DMS 273 (cell line): ENCODE data around the gene NRSN1.
A peak's percentile ranks its signal among the peaks of the same experiment; 100 is the strongest.

Experiments
- DNase-seq: peaks from one replicate; lab custom pipeline; 2025; ENCODE audit not compliant: unreplicated experiment; lab: John Stamatoyannopoulos, UW

Gene NRSN1, protein sequence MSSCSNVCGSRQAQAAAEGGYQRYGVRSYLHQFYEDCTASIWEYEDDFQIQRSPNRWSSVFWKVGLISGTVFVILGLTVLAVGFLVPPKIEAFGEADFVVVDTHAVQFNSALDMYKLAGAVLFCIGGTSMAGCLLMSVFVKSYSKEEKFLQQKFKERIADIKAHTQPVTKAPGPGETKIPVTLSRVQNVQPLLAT

DNA sequence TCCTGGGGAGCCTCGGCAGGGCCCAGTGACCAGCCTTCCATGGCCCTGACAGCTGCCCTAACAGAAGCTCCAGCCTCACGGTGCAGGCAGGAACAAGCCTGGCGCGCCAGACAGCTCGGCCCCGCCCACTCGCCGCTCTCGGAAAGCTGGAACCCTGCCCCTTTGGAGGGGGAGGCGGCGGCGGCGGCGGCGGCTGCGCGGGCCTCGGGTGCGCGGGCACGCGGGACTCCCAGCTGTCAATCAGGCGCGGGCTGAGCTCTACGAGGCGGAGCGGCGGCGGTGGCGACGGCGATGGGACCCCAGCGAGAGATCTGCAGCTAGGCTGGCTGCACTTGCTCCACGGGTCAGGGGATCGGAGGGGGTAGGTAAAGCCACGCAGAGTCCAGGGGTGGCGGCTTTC lies at the start of gene NRSN1:
TSS of gene NRSN1 (plus strand) at position 236 of the 400 bp plus-strand sequence. CDS start 8,113 bp downstream, outside the sequence.
- DNase-seq: peak; percentile 93

DNA sequence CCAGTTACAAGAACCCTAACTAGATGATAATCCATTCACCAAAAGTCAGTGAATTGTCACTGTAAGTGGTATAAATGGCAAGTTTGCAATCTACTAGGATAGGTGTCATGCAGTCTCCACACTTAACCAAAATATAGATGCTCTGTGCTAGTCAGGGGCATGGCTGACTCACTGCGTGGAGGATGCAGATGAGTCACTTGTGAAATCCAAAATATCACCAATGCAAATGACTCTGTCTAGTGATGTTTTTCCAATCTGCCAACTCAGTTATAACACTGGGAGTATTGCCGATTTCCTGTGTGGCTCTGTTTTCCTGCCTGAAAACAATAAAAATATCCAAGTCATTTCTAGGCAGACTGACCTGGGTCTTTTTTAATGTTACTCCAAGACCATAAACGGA lies 47.8 kb upstream of the NRSN1 start:
- DNase-seq: peak; percentile 77

DNA sequence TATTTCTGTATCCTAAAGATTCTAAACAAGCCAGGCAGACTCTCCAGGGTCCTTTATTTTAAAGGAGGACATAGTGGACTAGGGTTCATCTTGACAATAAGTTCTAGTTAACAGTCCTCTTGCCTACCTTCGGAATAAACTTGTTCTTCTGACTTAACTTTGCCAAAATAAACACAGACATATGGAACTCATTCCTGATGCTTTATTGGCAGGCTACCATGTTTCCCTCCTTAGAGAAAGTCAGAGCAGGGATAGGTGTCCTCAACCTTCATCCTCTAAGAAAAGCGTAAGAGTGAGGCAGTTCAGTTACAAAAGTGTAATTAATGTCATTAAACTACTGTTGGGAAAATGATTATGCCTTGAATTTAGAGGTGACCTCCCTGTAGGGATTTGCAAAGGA lies 46.9 kb upstream of the NRSN1 start:
- peak; percentile 90 for DNase-seq

DNA sequence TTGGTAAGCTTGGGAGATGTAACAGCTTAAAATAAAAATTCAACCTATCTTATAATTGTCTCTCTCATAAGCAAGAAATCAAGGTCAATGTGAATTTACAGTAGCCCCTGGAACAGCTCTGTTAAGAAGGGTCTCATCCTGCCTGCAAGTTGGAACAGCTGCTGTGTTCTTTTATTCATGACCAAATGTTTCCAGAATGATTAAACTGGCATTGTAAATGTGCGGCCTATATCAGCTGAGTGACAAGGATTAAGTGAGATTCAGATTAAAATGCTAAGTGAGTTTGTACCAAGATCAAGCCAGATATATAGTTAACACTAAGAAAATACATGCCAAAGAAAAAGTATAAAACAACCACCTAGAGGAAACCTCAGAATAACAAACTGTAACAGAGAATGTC lies 45.3 kb upstream of the NRSN1 start:
- peak; percentile 86 for DNase-seq

DNA sequence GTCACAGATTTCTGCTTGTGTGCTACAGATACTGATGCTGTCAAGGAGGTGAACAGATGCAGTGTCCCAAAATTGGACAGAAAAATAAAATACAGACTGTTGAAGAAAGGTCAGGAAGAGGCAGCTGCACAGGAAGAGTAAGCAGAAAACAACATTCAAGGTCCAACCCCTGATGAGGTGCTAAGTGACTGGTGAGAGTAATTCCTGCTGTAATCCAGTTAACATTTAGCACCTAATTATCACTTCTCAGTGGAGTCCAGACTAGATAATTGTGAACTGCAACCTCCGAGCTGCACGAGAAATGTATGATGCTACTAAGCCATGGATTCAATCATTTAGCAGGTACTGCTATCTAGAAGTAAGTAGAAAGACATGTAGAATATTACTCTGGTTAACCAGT lies 36.3 kb upstream of the NRSN1 start:
- no peak for DNase-seq

DNA sequence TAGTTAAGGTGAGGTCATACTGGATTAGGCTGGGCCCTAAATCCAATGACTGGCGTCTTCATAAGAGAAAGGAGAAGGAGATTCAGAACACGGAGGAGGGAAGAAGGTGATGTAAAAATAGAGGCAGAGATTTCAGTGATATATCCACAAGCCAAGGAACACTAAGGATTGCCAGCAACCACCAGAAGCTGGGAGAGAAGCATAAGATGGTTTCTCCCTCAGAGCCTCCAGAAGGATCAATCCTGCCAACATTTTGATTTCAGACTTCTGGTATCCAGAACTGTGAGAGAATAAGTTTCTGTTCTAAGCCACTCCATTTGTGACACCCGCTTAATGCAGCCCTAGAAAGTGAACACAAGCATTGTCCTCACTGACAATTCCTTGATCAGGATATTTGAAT lies 33.6 kb upstream of the NRSN1 start:
- DNase-seq: no peak

DNA sequence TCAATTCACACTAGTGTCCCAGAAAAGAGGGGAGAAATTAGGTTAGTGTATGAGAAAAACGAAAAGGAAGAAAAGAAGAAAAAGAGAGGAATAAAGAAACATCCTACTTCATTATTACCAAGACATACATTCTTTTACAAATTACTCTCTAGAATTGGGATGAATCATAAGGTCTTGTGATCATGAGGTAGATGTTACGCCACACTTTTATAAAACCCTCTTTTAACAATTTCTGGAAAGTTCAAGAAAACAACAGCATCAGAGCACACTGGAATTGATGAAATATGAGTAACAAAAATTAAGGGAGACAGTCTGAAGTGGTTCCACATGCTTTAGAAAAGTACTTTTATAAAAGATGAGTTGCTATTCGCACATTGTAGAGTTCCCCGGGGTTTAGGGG lies 32.6 kb upstream of the NRSN1 start:
- no peak for DNase-seq

DNA sequence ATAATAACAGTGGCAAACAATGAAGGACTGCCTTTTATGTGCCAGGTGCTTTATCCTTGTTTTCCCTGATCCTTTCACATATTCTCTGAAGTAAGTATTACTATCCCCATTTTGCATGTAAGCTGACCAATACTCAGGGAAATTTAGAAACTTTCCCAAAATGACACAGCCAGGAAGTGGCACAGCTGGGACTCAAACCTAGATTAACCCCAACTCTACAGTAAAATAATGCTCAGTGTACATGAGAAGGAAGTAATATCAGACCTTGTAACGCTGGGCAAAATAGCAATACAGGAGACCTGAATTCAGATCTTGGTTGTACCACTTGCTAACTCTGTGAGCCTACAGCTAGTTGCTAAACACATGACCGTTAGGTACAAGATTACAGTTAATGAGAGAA lies 26.8 kb upstream of the NRSN1 start:
- DNase-seq: no peak

DNA sequence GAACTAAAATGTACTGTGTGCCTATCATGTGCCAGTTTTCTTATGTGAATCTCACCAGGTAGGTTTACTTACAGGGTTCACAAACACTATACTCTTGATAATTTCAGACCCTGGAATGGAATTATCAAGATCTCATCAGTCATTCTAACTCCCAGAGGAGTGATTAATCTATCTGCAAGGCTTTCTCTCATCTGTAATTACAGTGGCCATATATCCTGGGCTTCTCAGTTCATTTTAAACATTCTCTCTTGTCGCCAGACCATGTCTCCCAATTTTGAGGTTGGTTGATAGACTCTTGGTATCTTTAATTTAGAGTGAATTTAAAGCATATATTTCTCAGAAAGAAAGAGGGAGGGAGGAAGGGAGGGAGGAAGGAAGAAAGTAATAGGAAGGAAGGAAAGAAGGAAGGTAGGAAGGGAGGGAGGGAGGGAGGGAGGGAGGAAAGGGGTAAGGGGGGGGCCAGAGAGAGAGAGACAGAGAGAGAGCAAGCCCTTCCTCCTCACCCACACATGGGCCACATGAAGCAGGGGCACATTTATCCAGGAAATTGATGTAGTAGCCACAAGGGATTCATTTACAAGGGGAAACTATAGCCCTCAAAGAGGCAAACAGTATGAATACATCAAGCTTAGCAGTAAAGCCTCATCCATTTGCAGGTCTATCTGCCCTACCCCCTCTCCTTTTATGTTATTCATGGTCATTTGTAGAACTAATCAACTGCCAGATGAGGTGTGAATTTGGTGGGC lies 25.8 kb upstream of the NRSN1 start:
- no peak for DNase-seq

DNA sequence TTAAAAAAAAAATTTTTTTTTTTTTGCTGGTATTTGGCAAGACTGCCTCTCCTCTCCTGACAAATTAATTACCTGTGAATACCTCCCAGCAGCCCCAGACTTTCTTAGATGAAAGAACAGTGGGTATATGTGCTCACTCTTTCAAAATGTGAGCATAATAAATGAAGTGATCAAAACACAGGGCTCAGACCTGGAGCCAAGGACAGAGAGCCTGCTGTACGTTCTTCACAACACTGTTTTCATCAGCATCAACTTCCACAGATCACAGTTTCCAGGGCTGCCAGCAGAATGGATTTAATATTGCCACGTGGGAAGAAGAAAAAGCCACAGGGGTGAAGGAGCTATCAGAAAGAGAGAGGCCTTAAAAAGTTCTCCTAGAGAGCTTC lies 25.3 kb upstream of the NRSN1 start:
- no peak for DNase-seq

DNA sequence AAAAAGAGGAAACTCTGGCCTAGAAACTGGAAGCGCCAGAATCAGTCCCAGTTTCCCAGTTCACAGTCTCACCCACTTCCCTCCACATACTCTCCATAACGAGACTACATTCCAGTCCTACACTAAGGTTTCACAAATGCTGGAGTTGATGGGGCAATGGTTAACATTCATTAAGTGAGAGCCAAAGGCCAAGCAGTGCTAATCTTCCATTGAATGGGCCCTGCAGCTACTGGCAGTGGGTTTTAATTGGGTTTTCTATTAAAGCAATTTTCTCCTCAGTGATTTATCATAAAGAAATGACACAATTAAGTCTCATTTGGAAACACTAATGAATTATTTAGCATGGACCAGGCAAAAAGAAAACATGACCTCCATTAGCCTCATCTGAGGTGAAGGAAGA lies 20.8 kb upstream of the NRSN1 start:
- DNase-seq: no peak

DNA sequence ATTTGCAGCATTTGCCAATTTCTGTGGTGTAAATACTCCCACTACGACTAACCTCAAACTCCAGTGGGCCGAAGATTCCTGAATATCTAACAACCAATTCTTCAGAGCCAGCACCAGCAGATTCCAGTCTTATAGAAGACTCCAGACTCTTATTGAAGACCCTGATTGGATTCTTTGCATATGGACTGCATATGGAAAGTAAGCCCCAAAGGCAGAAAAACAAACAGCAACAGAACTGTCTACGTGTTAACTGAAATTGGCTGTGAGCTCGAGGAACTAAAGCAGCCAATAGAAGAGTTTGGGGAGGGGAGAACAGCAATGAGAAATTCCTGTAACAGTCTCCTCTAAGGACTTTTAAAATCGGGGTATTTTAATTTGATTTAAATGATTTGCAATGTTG lies 19.7 kb upstream of the NRSN1 start:
- no peak for DNase-seq

DNA sequence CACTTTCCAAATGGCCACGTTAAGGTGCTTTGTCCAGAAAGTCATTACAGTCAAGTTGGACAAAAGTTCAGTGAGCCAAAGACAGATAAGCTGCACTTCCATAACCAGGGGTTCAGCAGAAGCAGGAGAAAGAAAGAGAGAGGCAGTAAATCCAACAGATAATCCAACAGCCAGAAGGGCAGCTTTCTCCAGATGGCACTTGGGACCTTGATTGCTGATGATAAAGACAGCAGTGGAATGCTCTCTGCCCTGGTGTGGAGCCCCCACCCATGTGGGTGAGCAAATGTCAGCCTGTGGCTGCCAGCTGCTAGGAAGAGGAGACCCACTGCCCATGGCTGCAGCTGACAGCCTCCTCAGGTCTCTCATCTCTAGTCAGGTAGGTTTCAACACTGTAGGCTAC lies 18.7 kb upstream of the NRSN1 start:
- DNase-seq: peak; percentile 56

DNA sequence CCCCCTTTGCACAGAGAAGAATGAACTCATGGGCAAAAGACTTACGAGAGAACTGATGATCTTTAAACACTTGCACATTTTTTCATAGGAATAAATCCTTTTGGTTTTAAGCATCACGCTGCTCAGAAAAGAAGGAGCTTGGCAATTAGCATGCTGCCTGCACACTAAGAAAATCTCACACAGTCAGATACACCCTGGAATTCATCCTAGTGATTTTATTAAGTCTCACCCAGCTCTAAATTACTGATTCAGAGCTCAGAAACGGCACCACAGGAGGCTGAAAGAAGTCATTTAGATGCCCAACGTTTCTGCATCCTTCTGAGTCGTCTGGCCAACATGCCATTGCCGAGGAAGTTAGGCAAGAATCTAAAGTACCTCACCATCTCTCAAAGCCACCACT lies 18.0 kb upstream of the NRSN1 start:
- DNase-seq: no peak

DNA sequence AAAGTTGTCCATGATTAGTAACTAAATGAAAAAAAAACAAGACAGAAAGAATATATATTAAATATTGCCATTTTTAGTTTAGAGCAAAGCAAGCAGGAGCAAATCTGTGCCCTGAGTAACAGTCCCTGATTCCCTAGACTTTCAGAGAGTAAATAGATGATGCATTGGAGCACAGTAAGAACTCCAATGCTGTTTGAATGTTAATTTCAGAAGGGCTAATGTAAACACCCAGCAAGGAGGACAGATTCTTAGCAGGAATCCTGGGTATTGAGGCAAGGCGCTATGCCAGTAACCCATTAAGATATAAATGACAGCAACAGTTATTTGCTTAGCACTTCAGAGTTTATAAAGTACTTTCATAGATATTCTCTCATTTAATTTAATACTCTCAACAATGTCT lies 15.6 kb upstream of the NRSN1 start:
- no peak for DNase-seq

DNA sequence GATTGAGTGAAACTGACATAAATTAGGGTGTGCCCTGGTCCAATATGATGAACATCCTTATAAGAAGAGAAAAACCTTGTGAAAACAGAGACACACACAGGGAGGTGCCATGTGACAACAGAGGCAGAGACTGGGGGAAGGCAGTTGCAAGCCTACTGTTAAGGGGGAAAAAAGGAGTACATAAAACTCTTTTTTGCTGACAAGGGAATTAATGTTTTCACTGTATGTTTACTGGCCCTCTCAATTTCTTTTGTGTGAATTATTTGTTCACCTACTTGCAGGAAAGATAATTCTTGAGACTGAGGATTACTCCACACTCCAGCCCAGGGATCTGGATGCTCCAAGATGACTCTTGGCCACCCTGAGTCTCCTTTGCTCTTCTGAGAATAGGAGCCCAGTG lies 12.1 kb upstream of the NRSN1 start:
- no peak for DNase-seq

DNA sequence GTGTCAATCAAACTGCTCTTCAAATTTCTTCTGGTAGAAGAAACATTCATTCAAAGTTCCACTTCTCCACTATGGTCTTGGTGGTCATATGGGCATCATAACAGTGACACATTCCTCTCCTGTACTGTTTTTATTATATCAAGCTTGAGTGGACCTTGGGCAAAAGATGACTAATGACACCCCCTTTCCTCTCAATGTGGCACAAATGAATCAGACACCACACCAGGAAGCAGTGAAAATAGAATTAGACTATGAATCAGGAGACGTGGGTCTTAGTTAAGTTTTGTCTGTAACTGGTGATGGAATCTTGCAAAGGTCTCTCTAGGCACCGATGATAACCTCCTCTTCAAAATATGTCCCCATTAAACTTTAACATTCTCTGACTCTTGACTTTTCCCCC lies 9.0 kb upstream of the NRSN1 start:
- DNase-seq: no peak

DNA sequence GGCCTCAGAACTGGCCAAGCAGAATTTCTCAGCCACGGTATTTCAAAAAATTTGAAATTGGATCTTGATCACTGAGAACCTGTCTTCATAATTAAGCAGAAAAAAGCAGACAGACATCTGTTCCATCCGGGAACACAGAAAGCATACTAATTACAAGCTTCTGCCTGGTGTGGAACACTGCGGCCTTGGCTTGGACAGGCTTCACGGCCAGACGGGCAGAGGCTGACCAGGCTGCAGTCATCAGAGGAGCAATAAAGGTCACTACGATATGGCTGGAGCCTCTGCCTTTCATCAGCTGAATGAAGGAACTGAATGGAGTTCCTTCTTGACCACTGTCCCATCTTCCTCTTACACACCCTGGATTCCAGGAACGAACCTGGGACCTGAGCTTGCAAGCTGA lies 3.9 kb upstream of the NRSN1 start:
- DNase-seq: peak; percentile 68

DNA sequence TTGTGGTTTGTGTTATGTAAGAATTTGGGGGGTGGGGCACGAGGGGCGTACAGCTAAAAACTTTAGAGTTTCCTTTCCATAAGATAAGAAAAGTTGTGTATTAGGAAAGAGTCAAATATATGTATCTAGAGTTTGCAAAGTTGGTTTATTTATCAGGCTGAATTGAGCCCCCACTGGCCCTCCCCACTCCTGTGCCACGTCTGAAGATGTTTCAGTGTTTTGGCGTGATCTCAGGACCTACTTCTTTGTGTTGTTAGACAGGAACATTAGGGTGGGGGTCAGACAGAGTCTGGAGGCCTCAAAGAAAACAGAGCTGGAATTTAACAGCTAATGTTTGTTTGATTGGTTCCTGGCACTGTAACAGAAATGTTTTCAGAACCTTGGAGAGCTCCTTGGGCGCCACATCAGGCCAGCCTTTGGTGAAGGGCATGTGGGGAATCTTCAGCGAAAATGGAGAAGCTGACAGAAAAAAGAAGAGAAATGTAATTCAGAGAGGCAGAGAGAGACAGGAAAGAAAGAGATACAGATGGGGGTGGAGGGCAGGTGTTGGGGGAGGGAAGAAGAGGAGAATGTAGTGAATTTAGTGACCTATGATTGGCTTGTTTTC lies 674 bp downstream of the NRSN1 start:
- peak; percentile 89 for DNase-seq

DNA sequence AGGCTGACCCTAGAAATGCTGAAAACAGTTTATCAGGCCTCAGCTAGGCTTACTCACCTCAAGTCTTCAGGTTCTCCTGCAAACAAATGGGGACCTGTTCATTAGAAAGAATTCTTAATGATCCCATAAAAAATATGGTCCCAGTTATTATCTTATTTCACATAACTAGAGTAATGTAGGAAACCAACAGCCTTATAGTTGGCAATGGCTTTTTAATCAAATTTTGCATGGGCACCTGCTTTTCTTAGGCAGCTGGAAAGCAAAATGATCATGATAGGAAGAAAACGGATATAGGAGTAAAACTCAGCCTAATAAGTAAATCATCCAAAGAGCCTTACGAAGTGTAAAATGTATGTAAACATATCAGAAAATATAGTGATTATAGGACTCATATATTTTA lies 1.3 kb downstream of the NRSN1 start:
- DNase-seq: no peak

DNA sequence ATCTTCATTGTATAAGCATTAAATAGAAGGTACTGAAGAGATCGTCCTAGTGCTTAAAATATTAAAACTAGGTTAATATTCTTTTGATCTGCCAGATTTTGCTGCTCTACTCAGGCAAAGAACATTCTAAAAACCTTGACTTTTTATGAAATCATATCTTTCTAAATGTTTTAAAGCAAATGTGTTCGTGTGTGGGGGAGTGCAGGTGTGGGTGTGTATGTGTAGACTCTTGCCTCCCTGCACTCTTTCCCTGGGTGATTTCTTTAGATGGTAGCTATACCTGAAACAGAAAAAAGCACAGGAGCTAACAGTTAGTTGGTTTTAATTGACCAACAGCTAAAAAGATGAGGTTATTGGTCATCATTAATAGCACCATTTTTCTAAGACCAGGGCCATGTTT lies 5.7 kb downstream of the NRSN1 start:
- DNase-seq: no peak

DNA sequence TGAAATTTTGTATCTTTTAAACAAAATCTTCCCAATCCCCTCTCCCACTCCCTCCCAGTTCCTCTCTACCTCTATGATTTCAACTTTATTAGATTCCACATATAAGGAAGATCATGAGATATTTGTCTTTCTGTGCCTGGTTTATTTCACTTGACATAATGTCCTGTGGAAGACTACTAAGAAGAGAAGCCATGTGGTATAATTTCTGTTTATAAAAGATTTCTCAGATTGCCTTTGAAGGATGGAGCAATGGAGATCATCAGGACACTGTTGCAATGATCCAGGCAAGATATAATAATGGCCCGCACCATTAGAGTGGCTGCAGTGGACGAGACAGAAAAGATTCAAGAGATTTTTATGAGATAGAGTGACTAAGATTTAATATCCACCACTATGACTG lies 13.1 kb downstream of the NRSN1 start:
- no peak for DNase-seq

DNA sequence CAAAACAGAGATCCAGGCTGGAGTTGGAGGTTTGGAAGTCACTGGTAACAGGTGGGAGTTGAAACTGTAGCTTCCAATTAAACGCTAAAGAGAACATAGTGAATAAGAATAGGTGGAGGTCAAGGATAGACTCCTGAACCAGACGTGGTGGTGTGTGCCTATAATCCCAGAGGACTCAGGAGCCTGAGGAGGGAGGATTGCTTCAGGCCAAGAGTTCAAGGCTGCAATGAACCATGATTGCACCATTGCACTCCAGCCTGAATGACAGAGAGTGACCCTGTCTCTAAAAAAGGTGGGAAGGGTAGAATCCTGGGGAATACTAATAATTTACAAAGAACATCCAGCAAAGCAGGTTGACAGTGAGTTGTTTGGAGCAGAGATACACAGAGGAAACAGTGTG lies 13.6 kb downstream of the NRSN1 start:
- no peak for DNase-seq
